ENCODE results near the gene IFNL4.
A peak's percentile ranks its signal among the peaks of the same experiment; 100 is the strongest.
"Not testable (repeated sequence)": the region's sequence is repeated elsewhere in the genome, so short reads cannot be mapped to it uniquely, and the experiment has no call there.

Gene IFNL4

DNA sequence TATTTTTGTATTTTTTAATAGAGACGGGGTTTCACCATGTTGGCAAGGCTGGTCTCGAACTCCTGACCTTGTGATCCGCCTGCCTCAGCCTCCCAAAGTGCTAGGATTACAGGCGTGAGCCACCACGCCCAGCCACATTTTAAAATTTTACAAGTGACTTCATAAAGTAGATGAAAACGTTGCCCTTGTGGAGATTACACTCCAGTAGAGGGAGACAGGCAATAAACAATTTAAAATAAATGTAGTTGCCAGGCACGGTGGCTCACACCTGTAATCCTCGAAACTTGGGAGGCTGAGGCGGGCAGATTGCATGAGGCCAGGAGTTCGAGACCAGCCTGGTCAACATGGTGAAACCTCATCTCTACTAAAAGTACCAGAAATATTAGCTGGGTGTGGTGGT is 29.5 kb downstream of the IFNL4 start:
- DNase-seq: not testable (repeated sequence)

GRCh38 chr19:39218230-39219007 is 30.2 kb downstream of the IFNL4 start:
- no peak for DNase-seq

DNA sequence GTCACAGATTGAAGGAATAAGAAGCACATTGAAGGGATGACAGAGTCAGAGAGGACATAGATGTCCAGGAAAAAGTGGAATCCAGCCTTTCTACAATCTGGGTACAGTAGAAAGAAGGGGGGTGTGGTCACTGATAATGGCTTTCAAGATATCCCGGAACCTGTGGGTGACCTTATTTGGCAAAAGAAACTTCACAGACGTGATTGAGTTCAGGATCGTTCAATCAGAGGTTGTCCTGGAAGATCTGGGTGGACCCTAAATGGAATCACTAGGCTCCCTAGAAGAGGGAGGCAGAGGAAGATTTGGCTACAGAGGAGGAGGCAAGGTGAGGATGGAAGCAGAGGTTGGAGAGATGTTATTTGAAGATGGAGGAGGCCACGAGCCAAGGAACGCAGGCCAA is 31.6 kb downstream of the IFNL4 start:
- DNase-seq: no peak

DNA sequence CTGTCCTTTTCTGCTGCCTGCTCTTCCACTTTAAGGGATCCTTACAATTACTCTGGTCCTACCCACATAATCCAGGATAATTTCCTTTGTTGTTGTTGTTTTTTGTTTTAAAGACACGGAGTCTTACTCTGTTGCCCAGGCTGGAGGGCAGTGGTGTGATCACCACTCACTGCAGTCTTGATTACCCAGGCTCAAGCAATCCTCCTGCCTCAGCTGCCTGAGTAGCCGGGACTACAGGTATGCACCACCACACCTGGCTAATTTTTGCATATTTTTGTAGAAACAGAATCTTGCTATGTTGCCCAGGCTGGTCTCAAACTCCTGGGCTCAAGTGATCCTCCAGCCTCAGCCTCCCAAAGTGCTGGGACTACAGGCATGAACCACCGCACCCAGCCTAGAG is 33.3 kb downstream of the IFNL4 start:
- not testable (repeated sequence) for DNase-seq

- DNase-seq: peak; percentile 48
Measured at GRCh38 chr19:39212375-39212742, 36.3 kb downstream of the IFNL4 start.

- DNase-seq: no peak
Measured at GRCh38 chr19:39211731-39212374, 36.8 kb downstream of the IFNL4 start.

GRCh38 chr19:39209196-39209595 is 39.5 kb downstream of the IFNL4 start:
- no peak for DNase-seq

- no peak for DNase-seq
Measured at GRCh38 chr19:39208175-39208795, 40.4 kb downstream of the IFNL4 start.

DNA sequence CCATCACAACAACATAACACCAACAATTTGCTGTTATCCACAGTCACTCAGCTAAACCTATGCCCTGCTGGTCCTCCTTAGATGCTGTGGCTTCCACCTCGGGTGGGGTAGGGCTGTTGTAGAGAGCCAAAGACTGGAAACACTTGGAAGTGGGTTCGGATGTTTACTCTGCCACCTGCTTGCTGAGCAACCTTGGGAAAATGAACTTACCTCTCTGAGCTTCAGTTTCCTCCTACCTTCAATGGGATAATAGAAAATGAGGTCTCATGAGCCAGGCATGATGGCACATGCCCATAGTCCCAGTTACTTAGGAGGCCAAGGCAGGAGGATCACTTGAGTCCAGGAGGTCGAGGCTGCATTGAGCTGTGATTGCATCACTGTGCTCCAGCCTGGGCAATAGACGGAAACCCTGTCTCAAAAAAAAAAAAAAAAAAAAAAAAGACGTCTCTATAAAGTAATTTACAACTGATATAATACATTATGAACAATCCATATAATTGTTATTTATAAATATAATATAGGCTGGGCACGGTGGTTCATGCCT is 41.3 kb downstream of the IFNL4 start:
- no peak for DNase-seq

DNA sequence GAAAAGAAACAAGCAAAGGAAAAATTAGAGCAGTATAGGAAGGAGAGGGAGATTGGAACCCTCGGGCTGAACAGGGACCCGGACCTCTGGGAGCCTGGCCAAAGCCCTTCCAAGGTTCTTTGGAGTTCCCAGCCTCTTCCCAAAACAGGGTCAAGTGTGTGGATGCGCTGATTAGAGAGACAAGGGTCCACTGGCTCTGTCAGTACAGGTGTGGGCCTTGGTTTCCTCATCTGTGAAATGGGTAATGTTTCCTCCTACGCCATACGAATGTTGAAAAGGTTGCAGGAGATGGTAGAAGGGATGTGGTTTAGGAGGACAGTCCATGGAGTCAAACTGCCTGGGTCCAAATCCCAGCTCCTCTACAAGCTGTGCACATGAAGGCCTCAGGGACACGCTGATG is 42.5 kb downstream of the IFNL4 start:
- no peak for DNase-seq

DNA sequence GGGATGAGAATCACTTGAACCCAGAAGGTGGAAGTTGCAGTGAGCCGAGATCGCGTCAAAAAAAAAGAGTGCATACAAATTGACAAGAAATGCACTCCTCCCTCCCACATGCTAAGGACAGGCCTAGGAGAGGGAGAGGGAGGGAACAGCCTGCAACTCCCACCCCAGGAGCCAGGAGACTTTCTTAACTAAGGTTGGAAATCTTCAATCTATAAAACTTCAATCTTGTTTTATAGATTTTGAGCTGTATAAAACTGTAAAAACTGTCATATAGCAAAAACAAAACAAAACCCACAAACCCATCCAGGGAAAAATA is 43.2 kb downstream of the IFNL4 start:
- no peak for DNase-seq

GRCh38 chr19:39203372-39204341 is 45.0 kb downstream of the IFNL4 start, which contains the start of gene SYCN:
Gene SYCN, minus strand, starts transcription at chr19:39204263. Its CDS starts 9 bp downstream, at chr19:39204254.
- DNase-seq: no peak

DNA sequence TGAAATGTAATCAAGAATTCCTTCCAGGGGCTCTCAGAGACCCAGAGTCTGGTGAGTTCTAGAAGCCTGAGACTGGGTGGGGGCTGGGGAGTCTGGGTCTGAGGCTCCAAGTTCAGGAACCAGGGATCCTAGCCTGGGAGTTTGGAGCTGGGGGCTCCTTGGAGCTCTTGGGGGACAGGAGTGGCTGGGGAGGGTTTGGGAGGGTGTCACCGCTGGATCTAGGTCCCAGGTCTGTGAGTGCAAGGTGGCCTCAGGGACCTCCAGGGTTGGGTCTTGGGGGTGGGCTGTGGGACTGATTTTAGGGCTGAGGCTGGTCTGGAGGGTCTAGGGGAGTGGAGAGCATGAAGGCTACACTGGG is 45.7 kb downstream of the IFNL4 start:
- no peak for DNase-seq

DNA sequence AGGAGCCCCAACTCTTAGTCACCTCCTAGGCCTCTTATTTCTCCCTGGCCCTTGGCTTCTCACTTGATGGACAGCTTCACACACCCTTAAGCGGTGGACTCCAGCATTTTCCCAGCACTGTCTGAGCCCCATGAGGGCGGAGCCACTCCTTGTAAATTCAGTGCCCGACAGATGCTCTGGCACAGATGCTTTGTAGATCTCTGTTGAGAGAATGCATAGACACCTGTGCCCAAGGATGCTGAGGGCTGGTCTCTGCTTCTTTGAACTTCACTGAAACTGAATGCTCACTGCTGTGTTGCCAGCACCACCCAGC is 47.9 kb downstream of the IFNL4 start:
- no peak for DNase-seq

DNA sequence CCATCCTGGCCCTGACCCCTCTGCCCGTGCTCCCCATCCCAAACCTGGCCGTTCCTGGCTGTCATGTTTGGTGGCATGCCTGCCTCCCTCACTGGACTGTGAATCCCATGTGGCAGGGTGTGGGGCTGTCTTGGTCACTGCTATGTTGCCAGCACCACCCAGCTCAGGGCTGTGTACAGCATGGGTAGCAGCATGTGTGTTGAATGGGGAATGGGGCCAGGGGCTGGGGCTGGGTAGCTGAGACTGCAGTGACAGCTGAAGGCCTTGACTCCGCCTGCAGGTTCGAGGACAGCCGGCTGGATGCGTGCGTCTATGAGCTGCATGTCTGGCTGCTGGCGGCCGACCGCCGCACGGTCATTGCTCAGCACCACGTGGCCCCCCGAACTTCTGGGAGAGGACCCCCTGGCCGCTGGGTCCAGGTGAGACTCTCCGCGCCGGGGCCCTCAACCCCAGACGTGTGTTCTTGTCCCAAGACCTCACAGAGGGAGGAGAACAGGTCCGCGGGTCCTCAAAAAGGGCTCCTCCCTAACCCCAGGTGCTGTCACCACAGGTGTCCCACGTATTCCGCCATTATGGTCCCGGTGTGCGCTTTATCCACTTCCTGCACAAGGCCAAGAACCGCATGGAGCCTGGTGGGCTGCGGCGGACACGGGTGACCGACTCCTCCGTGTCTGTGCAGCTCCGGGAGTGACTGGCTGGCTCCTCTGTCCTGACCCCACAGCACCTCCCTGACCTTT is 48.4 kb downstream of the IFNL4 start:
- DNase-seq: no peak

DNA sequence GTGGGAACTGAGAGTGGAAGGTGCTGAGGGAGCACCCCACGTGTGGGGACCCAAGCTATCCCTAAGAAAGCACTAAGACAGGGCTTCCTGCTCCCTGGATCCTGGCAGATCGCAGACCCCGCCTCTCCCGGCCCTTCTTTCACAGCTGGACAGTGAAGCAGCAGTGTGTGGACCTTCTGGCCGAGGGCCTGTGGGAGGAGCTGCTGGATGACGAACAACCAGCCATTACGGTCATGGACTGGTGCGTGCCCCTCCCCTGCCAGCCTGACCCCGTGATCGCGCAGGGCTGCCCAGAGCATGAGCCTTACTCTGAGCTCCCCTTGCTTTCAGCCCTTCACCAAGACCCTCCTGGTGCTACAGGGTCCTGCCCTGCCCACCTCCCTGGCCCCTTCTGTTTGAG is 49.6 kb downstream of the IFNL4 start:
- DNase-seq: no peak

DNA sequence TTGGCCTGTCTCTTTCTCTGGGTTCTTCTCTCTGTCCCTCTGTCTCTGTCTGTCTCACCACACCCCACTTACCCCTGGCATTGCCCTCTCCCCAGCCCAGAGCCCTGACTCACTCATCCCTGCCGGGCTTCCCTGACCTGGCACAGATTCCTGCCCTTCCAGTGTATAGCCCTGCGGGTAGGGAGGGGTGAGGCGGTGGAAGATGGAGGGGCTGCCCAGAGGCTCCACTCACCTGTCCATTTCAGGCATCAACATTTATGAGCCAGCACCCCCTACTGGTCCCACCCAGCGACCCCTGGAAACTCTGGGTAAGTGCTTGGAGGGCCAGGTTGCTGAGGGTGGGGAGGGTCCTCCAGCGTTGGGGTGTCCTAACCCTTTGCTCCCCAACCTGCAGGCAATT is 50.8 kb downstream of the IFNL4 start:
- DNase-seq: no peak

DNA sequence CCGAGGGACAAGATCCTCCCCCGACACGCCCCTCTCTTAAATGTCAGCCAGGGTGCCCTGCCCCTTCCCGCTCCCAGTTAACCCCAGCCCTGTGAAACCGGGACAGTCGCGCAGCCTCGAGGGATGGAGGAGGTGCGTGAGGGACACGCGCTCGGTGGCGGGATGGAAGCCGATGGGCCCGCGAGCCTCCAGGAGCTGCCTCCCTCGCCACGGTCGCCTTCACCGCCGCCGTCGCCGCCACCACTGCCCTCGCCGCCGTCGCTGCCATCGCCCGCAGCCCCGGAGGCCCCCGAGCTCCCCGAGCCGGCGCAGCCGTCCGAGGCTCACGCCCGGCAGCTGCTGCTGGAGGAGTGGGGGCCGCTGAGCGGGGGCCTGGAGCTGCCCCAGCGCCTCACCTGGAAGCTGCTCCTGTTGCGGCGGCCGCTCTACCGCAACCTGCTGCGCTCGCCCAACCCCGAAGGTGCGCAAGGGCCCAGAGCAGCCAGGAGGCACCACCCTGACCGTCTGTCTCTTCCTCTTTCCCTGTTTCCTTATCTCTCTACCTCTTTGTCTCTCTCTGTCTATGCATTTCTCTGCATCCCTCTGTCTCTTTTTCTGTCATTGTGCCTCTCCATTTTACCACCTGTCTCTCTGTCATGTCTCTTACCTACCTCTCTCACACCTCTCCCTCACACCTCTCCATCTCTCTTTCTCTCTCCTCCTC is 51.6 kb downstream of the IFNL4 start, which contains the start of gene NCCRP1:
Gene NCCRP1 (plus strand): TSS at position 105 of the 703 bp plus-strand sequence. CDS start 19 bp downstream, at position 124.
- DNase-seq: no peak

GRCh38 chr19:39196320-39196719 is 52.3 kb downstream of the IFNL4 start:
- no peak for DNase-seq

Data from CD4-positive, alpha-beta T cell treated with Interleukin-4 for 4 hours (primary cell).